ENCODE measurements around the gene GTPBP10.
A peak's percentile ranks its signal among the peaks of the same experiment; 100 is the strongest.
"Not testable (repeated sequence)": the region's sequence is repeated elsewhere in the genome, so short reads cannot be mapped to it uniquely, and the experiment has no call there.

GTPBP10 gene, protein sequence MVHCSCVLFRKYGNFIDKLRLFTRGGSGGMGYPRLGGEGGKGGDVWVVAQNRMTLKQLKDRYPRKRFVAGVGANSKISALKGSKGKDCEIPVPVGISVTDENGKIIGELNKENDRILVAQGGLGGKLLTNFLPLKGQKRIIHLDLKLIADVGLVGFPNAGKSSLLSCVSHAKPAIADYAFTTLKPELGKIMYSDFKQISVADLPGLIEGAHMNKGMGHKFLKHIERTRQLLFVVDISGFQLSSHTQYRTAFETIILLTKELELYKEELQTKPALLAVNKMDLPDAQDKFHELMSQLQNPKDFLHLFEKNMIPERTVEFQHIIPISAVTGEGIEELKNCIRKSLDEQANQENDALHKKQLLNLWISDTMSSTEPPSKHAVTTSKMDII

DNA sequence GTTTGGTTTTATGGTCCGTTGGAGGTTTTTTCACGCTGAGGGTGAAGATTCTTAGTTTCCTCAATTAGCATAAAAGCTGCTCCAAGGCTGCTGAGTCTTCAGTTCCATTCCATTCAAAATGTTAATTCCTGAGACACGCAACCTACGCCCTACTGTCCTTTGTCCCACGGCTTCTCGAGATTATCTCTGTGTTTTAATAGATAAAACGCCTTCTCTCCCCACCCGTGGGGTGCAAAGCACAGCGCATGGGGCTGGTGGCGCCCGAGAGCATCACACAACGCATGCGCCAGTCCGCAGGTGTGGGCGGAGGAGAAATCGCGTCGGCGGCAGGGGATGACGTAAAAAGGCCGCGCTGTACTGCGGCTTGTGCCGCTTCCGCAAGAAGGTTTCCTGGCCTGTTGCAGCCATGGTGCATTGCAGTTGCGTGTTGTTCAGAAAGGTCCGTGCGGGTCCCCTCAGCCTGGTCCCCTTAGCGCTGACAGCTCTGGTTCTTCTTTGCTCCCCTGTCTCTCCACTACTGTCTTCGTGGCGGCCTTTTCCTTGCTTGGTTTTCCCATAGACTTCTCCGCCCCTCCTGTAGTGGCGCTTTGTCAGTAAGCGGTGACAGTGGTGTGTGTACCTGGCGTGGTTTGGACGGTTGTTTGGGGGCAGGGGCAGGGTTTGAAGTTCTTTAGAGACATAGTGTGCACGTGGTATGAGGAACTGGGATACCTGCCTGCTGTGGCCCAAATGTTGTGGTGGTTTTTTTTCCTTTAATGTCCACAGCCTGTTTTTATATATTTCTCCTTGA, at the start of gene GTPBP10:
Gene GTPBP10, plus strand, starts transcription at position 381 of the 790 bp plus-strand sequence. Its CDS starts 26 bp downstream, at position 407.
- FAIRE-seq, result no peak

DNA sequence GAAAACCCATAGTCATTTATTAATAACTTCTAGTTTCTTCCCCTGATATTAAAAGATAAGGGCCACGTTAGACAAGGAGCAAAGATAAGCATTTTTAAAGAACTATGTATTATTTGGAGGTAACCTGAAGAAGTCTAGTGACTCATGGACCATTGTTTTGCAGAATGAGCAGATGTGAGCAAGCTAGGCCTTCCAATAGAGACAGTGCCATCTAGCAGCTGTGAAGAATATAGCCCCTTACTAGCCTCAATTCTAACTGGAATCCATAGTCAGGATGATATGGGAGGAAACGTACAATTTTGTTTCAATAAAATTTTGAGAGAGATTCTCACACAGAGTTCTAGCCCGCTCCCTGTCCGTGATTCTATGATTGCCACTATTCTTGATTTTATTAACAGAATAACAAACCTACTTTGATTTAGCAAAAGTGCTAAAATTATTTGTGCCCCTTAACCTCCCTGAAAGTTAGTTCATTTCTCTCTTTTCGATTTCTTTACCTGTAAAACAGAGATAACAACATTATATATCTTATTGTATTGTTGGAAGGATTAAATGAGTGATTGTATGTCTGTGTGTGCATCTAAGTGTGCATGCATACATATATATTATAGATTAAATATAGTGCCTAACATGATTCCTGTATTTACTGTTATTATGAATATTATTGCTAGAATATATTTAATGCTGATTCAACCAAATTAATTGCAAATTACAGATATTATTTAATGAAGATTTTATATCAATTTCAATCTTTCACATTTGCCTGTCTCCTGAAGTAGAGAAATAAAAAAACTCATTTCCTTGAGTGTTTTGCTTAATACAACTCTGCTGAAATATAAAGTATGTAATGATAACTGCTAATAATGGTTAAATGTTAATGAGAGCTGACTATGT, 48.1 kb upstream of the GTPBP10 start:
- FAIRE-seq, result peak; percentile 53

DNA sequence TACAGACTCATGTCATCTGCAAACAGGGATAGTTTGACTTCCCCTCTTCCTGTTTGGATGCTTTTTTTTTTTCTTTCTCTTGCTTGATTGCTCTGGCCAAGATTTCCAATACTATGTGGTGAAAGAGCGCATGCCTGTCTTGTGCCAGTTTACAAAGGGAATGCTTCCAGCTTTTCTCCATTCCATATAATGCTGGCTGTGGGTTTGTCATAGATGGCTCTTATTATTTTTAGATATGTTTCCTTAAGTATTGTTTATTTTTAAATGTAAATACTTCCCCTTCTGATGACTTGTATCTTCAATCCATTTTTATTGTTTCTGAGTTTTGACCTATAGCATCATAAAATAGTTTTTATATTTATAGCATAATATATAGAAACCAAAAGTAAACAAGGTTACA, 43.3 kb upstream of the GTPBP10 start:
- FAIRE-seq, result peak; percentile 3

DNA sequence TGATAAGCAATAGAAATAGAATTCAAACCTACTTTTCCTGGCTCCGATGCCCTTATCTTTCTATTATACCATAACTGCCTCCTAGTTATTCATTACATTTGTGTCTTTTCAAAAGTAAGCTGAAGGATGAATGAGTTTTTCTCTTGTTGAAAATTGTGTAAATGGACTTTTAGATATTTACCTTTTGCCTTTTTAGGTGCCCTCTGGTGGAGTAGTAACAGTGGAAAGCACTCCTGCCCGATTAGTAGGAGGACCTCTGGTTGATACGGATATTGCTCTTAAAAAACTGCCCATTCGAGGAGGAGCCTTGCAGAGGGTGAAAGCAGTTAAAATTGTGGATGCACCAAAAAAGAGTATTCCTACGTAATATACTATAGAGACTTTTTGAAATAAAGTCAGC, 36.6 kb upstream of the GTPBP10 start:
- no peak for FAIRE-seq

DNA sequence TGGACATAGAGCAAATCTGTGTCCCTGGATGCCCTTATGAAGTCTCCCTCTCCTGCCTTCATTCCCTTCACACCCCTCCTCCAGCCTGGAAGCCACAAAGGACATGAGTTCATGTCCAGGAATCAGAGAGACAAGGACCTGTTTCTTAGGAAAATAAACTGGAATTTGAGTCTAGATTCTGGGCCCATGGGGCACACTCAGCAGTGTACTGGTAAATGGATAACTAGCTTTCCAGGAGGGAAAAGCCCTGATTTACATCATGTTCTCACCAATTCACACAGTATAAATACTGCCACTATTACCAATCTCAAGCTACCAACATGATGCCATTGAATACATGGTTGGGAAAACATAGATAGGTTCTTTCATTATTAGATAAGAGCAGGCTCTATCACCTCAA, 35.3 kb upstream of the GTPBP10 start:
- no peak for FAIRE-seq

DNA sequence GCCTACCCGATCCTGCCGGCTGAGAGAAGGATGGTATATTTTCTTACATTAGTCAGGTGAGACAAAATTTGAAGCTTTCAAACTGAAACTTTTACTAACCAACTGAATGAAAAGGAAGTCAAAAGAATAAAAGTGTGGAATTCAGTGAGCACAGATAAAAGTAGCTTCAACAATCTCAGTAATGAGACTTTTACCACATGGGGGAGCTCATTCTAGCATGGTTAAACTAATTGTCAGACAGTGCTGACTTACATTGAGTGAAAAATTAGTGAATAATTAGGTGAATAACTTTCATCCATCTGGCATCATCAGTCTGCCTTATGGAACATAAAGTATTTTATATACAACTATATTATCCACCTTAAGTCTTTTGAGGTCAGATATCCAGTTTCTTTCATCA, 33.8 kb upstream of the GTPBP10 start:
- no peak for FAIRE-seq

DNA sequence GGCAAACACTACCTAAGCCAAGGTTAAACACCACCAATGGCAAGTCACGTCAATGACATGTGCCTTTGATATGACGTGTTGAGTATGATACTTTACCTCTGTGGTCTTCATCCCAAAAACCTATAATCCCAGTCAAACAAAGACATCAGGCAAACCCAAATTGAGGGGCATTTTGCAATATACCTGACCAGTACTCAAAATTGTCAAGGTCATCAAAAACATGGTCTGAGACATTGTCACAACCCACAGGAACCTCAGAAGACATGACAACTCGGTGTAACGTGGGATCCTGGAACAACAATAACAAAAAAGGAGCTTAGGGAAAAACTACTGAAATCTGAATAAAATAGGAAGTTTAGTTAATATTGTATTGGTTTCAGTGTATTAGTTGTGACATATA, 32.6 kb upstream of the GTPBP10 start:
- FAIRE-seq, result no peak

DNA sequence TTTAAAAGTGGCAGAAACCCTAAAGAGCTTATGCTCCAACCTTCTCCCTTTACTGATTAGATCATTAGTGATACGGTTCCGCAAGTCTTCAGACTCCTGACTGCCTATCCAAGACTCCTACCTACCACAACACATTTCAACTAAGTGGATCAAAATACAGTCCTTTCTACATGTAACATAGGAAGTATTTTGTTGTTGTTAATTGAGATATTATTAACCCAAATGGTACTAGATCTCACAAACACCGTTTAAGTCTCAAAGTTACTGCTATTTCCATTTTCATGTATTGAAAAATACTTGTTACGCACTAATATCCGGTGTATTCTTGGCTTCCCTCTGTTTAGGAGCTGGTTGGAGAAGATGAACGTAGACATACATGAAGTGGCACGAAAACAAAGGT, 26.5 kb upstream of the GTPBP10 start:
- FAIRE-seq, result no peak

DNA sequence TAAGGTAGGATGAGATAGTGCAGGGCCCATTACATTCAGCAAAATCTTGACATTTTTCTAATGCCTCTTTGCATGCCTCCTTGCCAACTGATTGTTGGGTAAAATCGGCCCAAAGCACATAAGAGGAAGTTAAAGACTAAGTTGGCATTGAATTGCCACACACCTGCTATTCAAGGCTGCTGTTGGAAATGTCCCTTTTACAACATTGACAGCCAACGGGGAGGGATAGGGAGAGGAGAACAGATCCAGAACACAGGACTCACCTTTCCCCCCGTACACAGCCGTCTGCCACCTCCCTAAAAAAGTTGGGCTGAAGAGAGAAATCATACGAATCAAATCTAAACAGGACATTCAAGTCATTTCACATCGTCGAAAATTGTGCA, 26.1 kb upstream of the GTPBP10 start:
- no peak for FAIRE-seq

DNA sequence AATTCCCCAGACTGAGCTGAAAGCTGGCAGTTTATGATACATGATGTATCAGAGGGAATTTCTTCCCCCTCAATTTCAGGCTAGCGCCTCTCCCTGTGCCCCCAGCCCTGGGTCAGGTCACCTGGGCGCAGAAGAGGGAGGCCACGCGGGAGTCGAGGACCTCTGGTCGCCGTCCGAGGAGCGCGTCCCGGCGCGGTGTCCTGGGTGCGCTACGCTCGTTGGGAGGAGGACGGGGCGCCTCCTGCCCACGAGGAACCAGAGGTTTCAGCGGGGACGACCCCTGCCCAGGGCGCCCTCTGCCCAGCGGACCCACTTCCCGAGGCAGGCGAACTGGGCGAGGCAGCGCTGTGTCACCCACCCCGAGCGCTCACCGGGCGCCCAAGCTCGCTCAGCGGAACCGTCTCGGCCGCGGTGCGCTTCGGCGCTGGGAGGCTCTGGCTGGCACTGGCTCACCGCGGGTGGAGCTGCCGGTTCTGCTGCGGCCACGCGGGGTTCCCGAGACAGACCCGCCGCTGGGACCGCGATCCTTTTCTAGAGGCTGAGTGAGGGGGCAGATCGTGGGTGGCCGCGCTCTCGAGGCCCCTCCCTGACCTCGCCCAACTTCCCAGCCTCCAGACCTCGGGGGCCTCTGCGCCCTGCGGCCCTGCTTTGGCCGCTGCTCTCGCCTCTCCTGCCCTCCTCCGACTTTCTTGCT, 25.6 kb upstream of the GTPBP10 start, which contains the start of gene FAM237B:
Gene FAM237B, minus strand, starts transcription at position 504 of the 694 bp plus-strand sequence. CDS start 1,556 bp downstream, outside the sequence.
- FAIRE-seq, result no peak

DNA sequence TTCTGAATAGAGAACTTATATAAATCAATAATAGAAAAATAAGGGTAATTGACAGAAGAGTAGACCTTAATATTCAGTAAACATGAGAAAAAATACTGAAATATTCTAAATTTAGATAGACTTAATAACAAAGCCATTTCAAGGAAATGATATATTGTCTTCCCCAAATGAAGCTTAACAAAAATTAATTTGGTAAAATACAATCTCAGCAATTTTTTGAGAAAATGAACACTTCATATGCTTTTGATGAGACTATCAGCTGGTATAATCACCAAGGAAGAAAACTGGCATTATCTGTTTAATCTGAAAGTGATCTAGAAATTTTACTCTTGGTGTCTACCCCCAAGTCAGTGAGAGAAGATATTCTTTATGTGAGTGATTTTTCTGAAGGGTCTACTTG, 23.7 kb upstream of the GTPBP10 start:
- no peak for FAIRE-seq

DNA sequence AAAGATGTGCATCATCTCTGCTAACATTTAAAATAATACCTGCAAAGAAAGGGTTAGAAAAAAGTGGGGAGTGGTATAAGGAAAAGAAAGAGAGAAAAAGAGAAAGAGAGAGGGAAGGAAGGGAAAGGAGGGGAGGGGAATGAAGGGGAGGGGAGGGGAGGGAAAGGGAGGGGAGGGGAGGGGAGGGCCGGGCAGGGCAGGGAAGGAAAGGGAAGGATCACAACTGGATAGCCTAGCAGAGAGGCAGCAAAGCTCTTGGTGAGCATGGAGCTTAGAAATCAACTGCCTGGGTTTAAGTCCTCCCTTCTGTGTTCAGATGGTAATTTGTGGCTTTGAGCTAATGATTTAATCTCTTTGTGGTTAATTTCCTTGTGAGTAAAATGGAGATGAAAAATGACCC, 20.0 kb upstream of the GTPBP10 start:
- no peak for FAIRE-seq

DNA sequence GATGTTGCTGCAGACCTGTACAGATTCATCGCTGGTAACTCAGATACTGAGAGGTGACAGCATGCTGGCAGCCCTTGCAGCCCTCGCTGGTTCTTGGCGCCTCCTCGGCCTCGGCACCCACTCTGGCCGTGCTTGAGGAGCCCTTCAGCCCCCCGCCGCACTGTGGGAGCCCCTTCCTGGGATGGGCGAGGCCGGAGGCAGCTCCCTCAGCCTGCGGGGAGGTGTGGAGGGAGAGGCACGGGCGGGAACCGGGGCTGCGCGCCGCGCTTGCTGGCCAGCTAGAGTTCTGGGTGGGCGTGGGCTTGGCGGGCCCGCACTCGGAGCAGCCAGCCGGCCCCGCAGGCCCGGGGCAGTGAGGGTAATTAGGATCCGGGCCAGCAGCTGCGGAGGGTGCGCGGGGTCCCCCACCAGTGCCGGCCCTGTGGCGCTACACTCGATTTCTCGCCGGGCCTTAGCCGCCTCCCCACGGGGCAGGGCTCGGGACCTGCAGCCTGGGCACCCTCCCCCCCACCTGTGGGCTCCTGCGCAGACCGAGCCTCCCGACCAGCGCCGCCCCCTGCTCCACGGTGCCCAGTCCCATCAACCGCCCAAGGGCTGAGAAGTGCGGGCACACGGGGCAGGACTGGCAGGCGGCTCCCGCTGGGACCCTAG, 12.2 kb upstream of the GTPBP10 start:
- FAIRE-seq, result no peak

DNA sequence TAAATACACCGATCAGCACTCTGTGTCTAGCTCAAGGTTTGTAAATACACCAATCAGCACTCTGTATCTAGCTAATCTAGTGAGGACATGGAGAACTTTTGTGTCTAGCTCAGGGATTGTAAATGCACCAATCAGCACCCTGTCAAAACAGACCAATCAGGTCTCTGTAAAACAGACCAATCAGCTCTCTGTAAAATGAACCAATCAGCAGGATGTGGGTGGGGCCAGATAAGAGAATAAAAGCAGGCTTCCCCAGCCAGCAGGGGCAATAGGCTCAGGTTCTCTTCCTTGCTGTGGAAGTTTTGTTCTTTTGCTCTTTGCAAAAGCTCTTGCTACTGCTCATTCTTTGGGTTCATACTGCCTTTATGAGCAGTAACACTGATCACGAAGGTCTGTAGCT, 11.6 kb upstream of the GTPBP10 start:
- not testable (repeated sequence) for FAIRE-seq

DNA sequence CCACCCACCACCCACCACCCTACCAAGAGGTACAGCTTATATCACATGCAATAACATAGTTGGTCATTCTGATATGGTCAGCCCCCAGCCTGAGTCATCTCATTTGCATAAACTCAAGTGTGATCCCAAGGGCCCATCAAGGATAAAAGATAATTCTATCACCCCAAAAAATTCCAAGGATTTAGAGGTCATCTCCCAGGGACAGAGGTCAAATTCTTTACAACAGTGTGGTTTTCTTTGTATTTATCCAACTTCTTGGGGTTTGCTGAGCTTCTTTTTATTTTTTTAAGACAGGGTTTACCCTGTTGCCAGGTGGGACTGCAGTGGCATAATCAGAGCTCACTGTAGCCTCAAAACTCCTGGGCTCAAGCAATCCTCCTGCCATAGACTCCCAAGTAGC, 9.4 kb upstream of the GTPBP10 start:
- FAIRE-seq, result no peak

DNA sequence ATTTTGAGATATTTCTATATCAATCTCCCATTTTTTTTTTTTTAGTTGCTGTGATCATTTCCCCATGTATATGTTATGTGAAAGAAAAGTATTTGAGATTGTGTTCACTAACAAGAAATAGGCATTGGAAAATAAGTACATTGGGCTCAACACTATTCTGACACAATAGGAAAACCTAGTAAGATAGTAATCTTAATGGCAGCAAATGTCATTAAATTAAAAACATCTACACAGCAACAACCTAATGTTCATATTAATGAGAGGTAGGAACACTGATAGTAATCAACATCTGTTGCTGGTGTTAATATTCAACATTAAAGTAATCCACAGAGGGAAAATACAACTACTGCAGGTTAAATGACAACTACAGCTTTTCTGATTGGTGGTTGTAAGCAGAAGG, 1.5 kb upstream of the GTPBP10 start:
- FAIRE-seq, result no peak

DNA sequence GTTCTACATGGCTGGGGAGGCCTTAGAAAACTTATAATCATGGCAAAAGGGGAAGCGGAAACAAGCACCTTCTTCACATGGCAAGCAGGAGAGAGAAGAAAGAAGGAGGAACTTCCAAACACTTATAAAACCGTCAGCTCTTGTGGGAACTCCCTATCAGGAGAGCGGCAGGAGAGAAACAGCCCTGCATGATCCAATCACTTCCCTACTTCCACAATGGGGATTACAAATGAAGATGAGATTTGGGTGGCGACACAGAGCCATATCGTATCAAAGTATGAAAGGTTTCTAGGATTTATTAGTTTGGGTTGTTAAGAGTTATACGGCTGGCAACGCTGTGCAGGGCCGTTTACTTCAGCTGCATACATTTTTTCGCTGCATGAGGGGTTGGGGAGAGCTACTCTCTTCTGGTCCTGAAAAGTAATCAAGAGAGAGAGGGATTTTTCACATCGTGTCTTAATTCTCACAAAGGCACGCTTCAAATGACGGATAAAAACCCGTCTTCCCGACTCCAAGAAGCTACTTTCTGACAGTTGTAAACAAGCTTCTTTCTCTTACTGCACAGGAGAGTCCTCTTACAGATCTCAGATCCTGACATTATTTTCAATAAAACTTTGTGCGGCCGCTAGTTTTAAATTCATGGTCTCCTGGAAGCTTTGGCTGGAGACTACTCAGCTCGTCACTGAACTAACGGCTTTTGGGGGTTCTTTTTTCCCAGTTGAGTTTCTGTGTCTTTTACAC, 751 bp upstream of the GTPBP10 start:
- no peak for FAIRE-seq

DNA sequence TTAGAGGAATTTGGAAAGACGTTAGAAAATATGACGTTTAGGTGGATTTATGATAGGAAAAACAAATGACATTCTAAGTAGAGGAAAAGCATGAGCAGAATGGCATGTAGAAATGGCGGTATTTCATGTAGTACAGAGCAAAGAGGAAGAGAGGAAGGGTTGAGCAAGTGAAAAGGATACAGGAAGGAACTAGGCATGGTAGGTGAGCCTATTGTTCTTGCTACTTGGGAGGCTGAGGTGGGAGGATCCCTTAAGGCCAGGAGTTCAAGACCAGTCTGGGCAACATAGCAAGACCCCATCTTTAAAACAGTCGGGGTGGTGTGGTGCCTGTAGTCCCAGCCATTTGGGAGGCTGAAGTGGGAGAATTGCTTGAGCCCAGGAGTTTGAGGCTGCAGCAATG, 1.2 kb downstream of the GTPBP10 start:
- no peak for FAIRE-seq

DNA sequence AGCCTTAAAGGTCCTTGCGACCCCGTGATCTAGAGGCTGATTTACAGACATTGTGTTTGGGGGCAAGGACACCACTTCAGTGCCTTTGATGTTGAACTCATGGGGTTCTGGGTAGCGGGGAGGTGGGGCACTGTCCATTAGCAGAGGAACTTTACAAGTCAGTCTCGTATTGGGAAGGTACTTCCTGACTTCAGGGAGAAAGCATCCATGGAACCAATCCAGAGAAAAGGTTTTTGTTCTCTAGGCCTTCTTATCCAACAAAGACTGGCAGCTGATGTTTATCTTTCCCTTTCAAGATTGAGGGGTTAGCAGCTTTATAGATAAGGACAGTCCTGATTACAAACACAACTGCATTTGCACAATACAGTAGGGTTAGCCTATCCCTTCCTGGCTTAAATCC, 2.8 kb downstream of the GTPBP10 start:
- FAIRE-seq, result no peak

DNA sequence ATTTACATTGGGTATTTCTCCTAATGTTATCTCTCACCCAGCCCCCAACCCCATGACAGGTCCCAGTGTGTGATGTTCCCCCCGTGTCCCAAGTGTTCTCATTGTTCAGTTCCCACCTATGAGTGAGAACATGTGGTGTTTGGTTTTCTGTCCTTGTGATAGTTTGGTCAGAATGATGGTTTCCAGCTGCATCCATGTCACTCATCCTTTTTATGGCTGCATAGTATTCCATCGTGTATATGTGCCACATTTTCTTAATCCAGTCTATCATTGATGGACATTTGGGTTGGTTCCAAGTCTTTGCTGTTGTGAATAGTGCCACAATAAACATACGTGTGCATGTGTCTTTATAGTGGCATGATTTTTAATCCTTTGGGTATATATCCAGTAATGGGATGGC, 3.5 kb downstream of the GTPBP10 start:
- FAIRE-seq, result not testable (repeated sequence)

DNA sequence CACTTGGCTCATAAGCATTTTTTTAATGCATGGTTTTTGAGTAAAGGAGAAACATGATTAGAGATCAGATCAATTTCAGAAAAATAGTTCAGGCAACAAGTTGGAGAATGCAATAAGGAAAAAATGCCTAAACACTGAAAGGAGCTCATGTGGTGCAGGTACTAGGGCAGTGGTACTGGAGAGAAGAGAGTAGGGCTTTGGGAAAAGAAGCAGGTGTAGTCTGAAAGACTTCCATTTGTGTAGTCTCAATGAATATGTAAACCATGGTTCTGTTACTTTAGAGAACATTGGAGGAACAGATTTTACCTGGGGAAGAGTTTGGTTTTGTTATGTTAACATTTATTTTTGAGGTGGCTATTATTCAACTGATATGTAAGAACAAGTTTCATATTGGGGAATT, 5.5 kb downstream of the GTPBP10 start:
- FAIRE-seq, result no peak
